Lung (tissue), 12 donors: ENCODE results near the gene CA10. TPM values are rescaled to one million over a fixed set of nuclear protein-coding genes. Genes with fewer than 3 reads are reported as not detected.

Experiments used
- ATAC-seq: fragments of 200-7000 bp; cut with Tn5 transposase; one replicate; pipeline ENCODE4 v1.9.1; 2020; ENCODE audit warnings: moderate number of reproducible peaks; ENCODE audit not compliant: insufficient read depth, low FRiP score
- DNase-seq, 3 donors: peaks; one replicate each; pipeline ENCODE4 v3.0.0-alpha.2; 2013 to 2017
- H3K27ac ChIP-seq, 2 donors: one replicate each; pipeline ENCODE4 v1.5.1; 2013; ENCODE audit warnings: mild to moderate bottlenecking in 2 of 2, moderate library complexity in 2 of 2, control low read depth in 1 of 2, inconsistent platforms in 1 of 2, low read depth in 1 of 2, low read length in 1 of 2
- H3K27me3 ChIP-seq, 3 donors: one replicate each; pipeline ENCODE4 v1.5.1; 2013; ENCODE audit warnings: low read length in 2 of 3; ENCODE audit not compliant: control insufficient read depth in 3 of 3, insufficient read depth in 3 of 3
- H3K36me3 ChIP-seq, 4 donors: one replicate each; pipeline ENCODE4 v1.5.1; 2013; ENCODE audit warnings: low read length in 4 of 4, mild to moderate bottlenecking in 1 of 4, moderate library complexity in 1 of 4; ENCODE audit not compliant: control insufficient read depth in 4 of 4, insufficient read depth in 4 of 4
- H3K4me1 ChIP-seq, 5 donors: one replicate each; pipeline ENCODE4 v1.5.1; 2013; ENCODE audit warnings: low read length in 5 of 5, mild to moderate bottlenecking in 2 of 5, moderate library complexity in 1 of 5; ENCODE audit not compliant: control insufficient read depth in 5 of 5, insufficient read depth in 5 of 5
- H3K4me3 ChIP-seq: one replicate; pipeline ENCODE4 v1.5.1; 2013; ENCODE audit warnings: mild to moderate bottlenecking, control low read depth, moderate library complexity
- H3K9ac ChIP-seq, 2 donors: one replicate each; pipeline ENCODE4 v1.5.1; 2013; ENCODE audit warnings: low read length in 2 of 2, control low read depth in 1 of 2; ENCODE audit not compliant: insufficient read depth in 1 of 2
- H3K9me3 ChIP-seq, 4 donors: one replicate each; pipeline ENCODE4 v1.5.1; 2013; ENCODE audit warnings: low read length in 3 of 4, mild to moderate bottlenecking in 1 of 4, moderate library complexity in 1 of 4; ENCODE audit not compliant: control insufficient read depth in 4 of 4, insufficient read depth in 3 of 4
- CTCF ChIP-seq: IDR thresholded peaks from 2 replicates; pipeline ENCODE4 v1.5.1; 2012; ENCODE audit warnings: mild to moderate bottlenecking; ENCODE audit errors: control extremely low read depth, extremely low read depth
- WGBS, 2 donors: extraction: QIAGEN DNeasy Blood & Tissue Kit; methylation state at CpG; one replicate each; pipeline ENCODE4 v1.1.7; 2013; 5-methylcytosine and 5-hydroxymethylcytosine counted together
- polyA plus RNA-seq, 2 donors: library from polyadenylated mRNA; stranded (reverse); fragments of 200-250 nt; gene quantifications; one replicate each; pipeline ENCODE4 v1.2.1, GENCODE V29; 2013
- total RNA-seq, 2 donors: library from RNA; depleted of rRNA in 1 of 2; stranded (reverse); fragments of >200 nt in 1 of 2; gene quantifications; one replicate each; pipeline ENCODE4 v1.2.1, GENCODE V29; 2014 to 2021
- donor health status: control.
- donor health status: control.
- donor health status: Bipolar disorder and iron deficiency.
- donor health status: healthy.
- donor health status: DM: yes; HTN: yes; CAD: no.

Gene CA10
- total and polyA plus RNA-seq, 4 donors: 0.04 to 0.17 TPM; not detected in 2

- no peak overlapping the region for H3K4me3 ChIP-seq
- peaks cover 0 to 6% (median 0%) of the 10 kb centered on the region in 5 donors for H3K4me1 ChIP-seq
- no peak for ATAC-seq
- no peak for DNase-seq
- 53 to 61% methylated on average over 4 of the region's 4 CpGs for WGBS, 2 donors
- TF ChIP-seq CTCF: no peak
- no peak overlapping the region for H3K27ac ChIP-seq
- H3K36me3 ChIP-seq: no peaks in the 10 kb centered on the region
- H3K9me3 ChIP-seq: peaks cover 0 to 11% (median 0%) of the 10 kb centered on the region in 4 donors
- peaks cover 13 to 53% (median 34%) of the 10 kb centered on the region in 3 donors for H3K27me3 ChIP-seq
- H3K9ac ChIP-seq: no peak overlapping the region
Measured at GRCh38 chr17:52154466-52154865, 4.0 kb downstream of the CA10 start.

- ATAC-seq (no peak), DNase-seq (no peak)
- Histone ChIP-seq H3K27me3 (peaks cover 0 to 21% (median 11%) of the 10 kb centered on the region in 3 donors), H3K4me3 (no peak overlapping the region), H3K9ac (no peak overlapping the region), H3K27ac (no peak overlapping the region), H3K36me3 (no peaks in the 10 kb centered on the region), H3K4me1 (no peaks in the 10 kb centered on the region), H3K9me3 (no peaks in the 10 kb centered on the region)
- TF ChIP-seq CTCF: no peak
- 84 to 85% methylated on average over 2 of the region's 2 CpGs for WGBS, 2 donors
Measured at GRCh38 chr17:52150935-52151334, 7.6 kb downstream of the CA10 start.

- no peak overlapping the region for H3K9ac ChIP-seq
- H3K36me3 ChIP-seq: no peaks in the 10 kb centered on the region
- 34 to 92% methylated on average over 1 of the region's 1 CpG for WGBS, 2 donors
- no peaks in the 10 kb centered on the region for H3K4me1 ChIP-seq
- H3K27ac ChIP-seq: no peak overlapping the region
- no peak for TF ChIP-seq CTCF
- no peaks in the 10 kb centered on the region for H3K9me3 ChIP-seq
- DNase-seq (no peak), ATAC-seq (no peak)
- no peak overlapping the region for H3K4me3 ChIP-seq
- H3K27me3 ChIP-seq: peaks cover 0 to 8% (median 0%) of the 10 kb centered on the region in 3 donors
Measured at GRCh38 chr17:52149626-52150025, 8.9 kb downstream of the CA10 start.

- Histone ChIP-seq H3K27me3 (peaks cover 0 to 5% (median 0%) of the 10 kb centered on the region in 3 donors), H3K27ac (no peak overlapping the region), H3K9me3 (no peaks in the 10 kb centered on the region), H3K4me1 (no peaks in the 10 kb centered on the region), H3K36me3 (no peaks in the 10 kb centered on the region), H3K4me3 (no peak overlapping the region), H3K9ac (no peak overlapping the region)
- ATAC-seq: no peak
- DNase-seq: peak in 1 of 3 donors; percentile 8
- WGBS, 2 donors: 69 to 79% methylated on average over 1 of the region's 1 CpG
- TF ChIP-seq CTCF: no peak
Measured at GRCh38 chr17:52148969-52149351, 9.6 kb downstream of the CA10 start.
